ENCODE measurements around the gene USP44. TPM values are rescaled to one million over a fixed set of nuclear protein-coding genes. Genes with fewer than 3 reads are reported as not detected.

USP44 gene
- total RNA-seq, 2 donors from 2014 or later = 1.3 to 1.8 TPM

DNA sequence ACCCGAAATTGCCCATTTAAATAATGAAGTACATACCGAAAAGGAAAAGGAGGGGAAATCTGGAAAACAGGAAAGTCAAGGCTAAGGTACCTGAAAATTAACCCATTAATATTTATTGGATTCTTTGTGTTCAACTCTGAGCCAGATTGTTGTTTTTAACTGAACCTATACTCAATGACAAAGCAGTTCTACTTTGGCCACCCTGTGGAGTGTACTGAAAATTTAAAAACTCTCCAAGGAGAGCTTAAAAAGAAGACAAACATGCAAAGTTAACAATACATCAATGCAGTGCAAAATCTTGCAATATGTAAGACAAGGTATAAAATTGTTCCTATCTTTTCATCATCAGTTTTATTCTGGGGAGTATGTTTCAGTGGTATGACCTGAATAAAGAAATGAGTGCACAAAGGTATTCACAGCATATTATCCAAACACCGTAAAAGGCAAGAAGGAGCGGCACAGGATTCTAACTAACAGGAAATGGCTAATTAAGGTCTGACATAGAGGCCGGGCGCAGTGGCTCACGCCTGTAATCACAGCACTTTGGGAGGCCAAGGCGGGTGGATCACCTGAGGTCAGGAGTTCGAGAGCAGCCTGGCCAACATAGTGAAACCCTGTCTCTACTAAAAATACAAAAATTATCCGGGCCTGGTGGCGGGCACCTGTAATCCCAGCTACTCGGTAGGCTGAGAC is 1.7 kb downstream of the USP44 start:
- intact Hi-C loops (cut with DNase I) = no loop called here
- no peak for DNase-seq (ENCODE audit: low spot score)

DNA sequence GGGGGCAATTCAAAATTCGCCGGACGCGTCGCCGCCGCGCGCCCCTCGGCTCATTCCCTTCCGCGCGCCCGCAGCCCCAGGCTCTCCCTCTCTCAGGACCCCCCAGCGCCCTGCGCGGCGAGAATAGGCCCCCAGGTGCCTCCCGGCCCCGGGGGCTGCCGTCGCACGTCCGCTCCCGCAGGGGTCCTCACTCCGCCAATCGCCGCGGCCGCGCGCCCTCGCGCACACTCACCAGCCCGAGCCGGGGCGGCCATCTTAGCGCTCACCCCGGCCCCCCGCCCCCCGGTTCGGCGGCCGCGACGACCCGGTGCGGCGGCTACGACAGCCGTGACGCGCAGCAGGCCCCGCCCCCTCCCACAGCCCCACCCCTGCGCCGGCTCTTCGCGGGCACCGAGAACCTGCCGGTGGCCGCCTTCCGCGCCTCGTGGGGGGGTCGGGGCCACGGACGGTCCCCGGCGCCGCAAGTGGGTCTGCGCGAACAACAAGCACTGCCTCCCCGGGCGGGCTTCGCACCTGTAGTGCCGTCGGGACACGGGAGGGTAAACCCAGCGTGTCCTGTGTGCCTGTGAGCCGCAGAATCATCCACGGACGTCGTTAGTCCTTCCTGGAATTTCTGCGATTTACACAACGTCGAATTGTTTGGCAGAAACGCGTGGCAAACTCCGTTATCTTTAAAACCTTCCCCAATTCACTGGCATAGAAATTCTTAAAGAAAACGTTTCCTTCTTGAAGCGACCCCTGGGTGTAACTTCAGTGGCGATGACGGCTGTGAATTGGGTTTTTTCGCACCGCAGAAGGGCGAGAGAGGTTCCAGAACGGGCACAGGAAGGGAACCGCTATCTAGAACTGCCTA is 2.5 kb downstream of the USP44 start:
- intact Hi-C loops (cut with DNase I) = no loop called here
- peak; percentile 82 for DNase-seq (ENCODE audit: low spot score)

DNA sequence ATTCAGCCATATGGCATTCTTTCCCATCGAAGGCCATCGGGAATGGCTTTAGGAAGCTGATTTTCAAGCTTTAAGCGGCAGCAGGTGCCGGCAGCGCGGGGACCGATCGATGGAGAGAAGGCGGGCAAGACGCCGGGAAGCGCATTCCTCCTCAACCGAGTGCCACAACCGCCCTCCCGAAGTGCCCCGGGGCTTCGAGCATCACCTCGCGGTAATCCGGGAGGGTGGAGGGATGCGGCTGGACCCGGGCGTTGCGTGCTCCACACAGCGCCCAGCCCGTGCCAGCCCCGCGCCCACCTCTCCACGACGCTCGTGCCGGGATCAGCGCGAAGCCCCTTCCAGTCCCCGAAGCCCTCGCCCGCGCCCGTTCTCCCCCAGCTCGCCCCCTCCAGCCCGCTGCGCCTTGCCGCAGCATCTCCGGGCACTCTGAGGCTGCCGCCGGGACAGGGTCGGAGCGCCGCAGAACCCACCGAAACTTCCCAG is 3.2 kb downstream of the USP44 start:
- DNase-seq (ENCODE audit: low spot score) = no peak
- intact Hi-C loops (cut with DNase I) = no loop called here

DNA sequence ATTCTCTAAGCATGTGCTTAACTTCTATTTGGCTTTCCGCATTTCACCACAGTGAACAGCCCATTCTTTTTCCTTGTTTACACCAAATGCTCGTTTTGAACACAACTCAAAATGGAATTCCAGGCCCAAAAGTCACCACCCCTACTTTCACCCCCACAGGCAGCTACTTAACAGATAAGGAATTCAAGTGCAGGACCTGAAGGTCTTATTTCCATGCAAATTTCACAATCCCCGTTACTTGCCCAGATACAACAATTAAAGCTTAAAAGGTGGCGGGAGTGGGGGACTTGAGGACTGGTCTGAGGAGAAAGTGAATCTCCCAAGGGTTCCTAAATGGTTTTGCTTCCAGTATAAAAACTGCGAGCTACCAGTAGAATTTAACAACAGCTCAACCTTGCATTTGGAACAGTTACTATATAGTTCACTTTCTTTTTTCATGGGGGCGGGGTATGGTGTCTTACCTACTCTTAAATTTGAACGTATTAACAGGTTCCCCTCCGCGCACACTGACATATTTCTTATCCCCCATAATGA is 3.7 kb downstream of the USP44 start:
- intact Hi-C loops (cut with DNase I) = no loop called here

DNA sequence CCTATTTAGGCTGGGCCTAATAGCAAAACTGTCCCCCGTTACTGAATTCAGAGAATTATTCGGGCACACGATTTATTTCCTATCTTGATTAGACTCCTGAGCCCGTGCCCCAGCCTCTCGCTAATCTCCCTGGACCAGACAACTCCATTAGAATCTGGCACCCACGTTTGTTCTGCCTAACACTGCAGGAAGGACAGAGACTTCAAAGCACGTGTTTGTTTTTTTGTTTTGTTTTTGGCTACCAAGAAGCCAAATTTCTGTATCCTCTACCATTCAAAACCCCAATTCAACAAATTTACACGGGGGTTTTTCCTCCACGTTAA is 4.8 kb downstream of the USP44 start:
- intact Hi-C loops (cut with DNase I) = no loop called here
- DNase-seq (ENCODE audit: low spot score) = no peak

More for the DNA sequence above, 3.7 kb downstream of the USP44 start:
- DNase-seq (ENCODE audit: low spot score) = no peak

DNA sequence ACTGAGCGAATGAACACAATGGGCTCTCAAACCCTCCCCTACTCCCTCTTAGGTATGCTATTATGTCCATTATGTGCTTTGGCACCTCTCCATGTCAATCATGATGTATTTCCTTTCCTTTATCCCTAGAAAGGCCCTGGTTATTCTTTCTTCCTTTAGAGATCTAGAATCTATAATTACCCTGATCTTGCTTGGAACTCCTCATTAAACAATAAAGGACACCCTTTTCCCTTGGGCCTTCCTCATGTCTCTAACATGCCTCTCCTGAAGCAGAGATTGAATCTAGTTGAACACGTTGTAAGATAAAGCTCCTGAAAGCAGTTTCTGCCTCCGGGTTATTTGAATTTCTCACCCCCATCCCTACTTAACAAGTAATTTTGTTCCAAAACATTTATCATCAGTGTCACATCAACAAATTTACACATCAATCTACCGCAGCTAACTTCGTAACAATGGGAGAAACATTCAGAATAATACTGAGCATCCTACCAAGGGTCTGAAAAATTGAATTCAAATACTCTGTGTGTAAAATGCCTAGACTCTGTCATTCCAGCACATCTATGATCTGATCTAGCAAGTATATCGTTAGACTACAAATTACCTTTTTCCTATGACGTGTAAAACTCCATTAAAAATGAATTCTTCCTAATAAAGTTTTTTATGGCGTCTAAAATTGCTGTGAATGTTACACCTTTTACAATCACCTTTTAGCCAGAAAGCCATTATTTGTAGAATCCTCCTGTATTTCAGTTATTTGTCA is 5.4 kb downstream of the USP44 start:
- intact Hi-C loops (cut with DNase I) = no loop called here
- DNase-seq (ENCODE audit: low spot score) = no peak

DNA sequence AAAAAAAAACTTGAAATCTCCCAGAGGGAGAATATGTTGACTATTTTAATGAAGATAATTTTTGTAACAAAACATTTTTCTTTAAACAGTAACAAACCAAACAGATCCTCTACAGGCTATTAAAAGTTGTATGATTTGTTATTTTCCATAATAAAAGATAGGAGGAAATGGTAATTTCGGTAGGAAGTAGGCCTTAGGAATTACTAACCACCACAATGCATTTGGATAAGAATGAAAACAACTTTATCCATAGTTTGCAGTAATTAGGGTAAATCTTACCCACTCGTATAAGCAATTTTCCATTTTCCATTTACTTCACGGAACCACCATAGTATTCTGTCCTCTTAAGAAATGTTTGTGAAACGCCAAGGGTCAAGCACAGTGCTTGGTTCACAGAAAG is 6.0 kb downstream of the USP44 start:
- intact Hi-C loops (cut with DNase I) = no loop called here
- DNase-seq (ENCODE audit: low spot score) = no peak

DNA sequence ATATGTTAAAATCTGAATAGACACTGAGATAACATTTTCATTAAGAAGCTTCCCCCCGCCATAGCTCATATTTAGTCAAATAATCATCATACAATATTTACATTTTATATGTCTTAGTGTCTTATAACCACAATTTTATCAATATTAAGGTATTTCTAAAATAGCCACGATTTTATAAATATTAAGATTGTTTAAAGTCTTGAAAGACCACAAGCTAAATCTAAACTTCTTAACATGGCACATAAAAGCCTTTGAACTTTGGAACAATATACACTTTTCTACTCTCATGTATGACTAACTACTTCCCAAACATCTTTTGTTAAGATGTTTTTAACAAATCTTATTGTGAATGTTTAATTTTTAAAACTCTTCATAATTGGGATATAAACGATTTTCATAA is 6.5 kb downstream of the USP44 start:
- no peak for DNase-seq (ENCODE audit: low spot score)
- intact Hi-C loops (cut with DNase I) = no loop called here

DNA sequence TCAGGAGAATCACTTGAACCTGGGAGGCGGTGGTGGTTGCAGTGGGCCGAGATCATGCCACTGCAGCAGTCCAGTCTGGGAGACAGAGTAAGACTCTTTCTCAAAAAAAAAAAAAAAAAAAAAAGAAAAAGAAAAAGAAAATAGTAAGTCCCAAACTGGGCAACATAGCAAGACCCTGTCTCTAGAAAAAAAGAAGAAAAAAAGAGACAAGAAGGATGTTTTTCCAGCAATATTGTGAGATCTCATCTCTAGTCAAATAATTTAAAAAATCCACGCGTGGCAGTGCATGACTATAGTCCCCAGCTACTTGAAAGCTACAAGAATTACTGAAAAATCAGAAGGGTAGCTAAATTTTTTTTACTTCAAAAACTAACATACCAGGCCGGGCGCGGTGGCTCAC is 8.0 kb downstream of the USP44 start:
- intact Hi-C loops (cut with DNase I) = no loop called here
- DNase-seq (ENCODE audit: low spot score) = no peak

DNA sequence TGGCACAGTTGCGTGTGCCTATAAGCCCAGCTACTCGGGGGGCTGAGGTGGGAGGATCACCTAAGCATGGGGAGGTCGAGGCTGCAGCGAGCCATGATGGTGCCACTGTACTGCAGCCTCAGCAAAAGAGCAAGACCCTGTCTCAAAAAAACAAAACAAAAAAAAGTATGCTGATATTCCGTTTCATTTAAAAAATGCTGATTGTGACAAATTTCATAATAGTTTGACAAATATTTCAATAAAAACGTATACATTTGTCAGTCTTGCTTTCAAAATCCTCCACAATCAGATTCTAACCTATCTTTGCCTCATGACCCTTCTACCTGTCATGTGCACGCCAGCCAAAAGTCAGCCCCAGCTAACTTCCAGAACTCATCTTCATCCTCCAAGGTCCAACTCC is 9.8 kb downstream of the USP44 start:
- intact Hi-C loops (cut with DNase I) = no loop called here
- DNase-seq (ENCODE audit: low spot score) = no peak

DNA sequence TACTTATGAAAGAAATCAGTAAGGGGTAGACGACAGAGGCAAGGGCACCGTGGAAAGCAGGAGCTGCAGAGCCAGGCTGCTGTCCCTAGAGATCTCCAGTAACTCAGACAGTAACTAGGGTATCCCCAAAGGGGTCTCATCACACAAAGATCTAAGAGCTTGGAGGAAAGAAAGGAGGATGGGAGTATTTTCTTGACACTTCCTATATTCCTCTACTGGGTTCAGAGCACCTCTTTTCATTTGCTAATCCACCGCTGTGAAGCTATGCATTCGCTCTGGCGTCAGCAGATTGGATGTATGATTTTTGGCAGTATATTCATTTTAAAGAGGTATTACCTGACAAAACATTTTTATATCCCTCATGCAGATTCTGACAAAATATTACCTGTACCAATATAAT is 12.6 kb downstream of the USP44 start:
- intact Hi-C loops (cut with DNase I) = loop anchor here in 1 of 2 donors (10.0 kb wide), 1 partner anchor 424 kb away; no protein-coding TSS in a partner anchor
- no peak for DNase-seq (ENCODE audit: low spot score)

DNA sequence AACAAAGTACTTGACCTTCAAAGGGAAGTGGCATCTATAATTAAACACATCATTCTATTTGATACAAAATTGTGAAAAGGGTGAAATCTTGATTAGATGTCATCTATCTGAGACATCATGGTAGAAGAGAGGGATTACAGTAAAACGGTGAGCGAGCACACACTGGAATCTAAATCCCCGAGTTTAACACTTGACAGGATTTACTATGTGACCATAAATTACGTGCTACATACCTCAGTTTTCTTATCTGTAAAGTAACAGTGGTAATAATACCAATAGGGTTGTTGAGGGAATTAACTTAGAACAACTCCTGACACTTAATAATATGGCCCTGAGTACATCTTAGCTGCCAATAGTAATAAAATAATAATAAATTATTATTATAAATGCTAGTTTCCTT is 13.3 kb downstream of the USP44 start:
- intact Hi-C loops (cut with DNase I) = loop anchor here in 1 of 2 donors (10.0 kb wide), 1 partner anchor 423 kb away; no protein-coding TSS in a partner anchor
- DNase-seq (ENCODE audit: low spot score) = no peak

DNA sequence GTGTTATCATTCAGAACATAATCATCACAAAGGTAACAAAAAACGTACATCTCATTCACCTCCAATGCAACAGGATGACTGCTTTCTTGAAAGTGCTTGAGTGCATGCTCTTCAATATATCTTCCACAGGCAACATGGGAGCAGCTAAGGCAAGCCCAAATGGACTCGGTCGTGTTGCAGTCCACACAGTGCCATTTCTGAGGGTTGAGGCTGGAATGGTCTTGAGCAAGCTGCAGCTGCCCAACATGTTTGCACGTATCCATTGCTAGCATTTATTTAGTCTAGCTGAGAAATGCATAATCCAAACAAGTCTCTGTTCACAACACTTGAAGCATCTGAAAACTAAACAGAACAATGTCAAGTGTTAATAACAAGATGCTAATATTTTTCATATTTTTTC is 17.3 kb downstream of the USP44 start:
- intact Hi-C loops (cut with DNase I) = loop anchor here in 1 of 2 donors (10.0 kb wide), 1 partner anchor 419 kb away; no protein-coding TSS in a partner anchor
- no peak for DNase-seq (ENCODE audit: low spot score)

DNA sequence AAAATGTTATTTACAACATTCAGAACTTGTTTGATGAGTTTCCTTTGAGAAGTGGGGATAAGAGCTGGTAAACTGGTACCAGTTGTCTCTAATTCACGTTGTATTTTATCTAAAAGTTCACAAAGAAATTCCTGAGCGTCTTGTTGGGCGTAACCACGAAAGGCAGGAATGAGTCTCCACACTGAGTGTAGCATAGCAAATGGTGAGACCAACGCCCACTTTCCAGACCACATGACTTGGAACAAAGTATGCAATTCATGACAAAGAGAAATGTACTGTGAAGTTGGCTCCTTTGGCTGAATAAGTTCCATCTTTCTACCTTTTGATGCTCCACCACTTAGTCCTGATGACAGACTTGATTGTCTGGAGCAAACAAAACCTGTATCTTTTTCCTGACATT is 18.4 kb downstream of the USP44 start:
- no peak for DNase-seq (ENCODE audit: low spot score)
- intact Hi-C loops (cut with DNase I) = loop anchor here in 1 of 2 donors (10.0 kb wide), 1 partner anchor 418 kb away; no protein-coding TSS in a partner anchor

DNA sequence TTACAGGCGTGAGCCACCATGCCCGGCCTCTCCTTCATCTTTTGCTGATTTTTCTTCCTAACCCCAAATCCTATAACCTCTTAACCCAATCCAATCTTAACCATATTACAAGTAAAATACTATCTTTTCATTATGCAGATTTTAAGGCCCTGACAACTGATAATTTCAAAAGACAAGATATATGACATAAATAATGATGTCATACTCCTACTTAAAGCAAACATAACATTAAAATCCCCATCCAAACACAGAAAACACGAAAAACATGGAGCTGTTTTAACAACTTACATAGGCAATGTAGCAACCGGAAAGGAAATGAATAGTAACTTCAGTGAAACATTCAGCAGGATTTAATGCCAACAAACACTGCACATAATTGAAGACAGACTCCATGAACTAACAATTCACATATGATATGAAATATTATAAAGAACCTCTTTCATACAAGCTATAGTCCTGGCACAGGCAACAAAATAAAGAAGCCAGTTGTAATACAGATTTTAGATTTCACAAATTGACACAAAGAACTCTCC is 21.5 kb downstream of the USP44 start:
- intact Hi-C loops (cut with DNase I) = loop anchor here (10.0 kb wide), 1 partner anchor 415 kb away; no protein-coding TSS in a partner anchor
- no peak for DNase-seq (ENCODE audit: low spot score)

DNA sequence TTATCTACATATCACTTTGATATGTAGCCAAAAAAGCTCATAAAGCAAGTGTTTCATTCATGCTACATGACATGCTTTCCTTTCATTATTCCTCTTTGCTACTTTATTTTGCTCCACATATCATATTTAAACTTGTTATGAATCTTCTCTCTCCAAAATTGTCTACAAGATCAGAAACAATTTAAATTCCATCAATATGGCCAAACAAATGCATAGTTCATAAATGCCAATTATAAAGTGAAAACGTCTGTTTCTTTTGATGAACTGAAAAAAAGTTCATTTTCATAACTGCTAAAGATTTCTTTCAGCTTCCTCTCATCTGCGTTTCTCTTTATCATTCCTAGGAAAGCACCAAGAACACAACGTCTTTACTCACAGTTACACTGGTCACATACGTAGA is 22.8 kb downstream of the USP44 start:
- intact Hi-C loops (cut with DNase I) = loop anchor here in 1 of 2 donors (10.0 kb wide), 1 partner anchor 414 kb away; no protein-coding TSS in a partner anchor
- DNase-seq (ENCODE audit: low spot score) = no peak

DNA sequence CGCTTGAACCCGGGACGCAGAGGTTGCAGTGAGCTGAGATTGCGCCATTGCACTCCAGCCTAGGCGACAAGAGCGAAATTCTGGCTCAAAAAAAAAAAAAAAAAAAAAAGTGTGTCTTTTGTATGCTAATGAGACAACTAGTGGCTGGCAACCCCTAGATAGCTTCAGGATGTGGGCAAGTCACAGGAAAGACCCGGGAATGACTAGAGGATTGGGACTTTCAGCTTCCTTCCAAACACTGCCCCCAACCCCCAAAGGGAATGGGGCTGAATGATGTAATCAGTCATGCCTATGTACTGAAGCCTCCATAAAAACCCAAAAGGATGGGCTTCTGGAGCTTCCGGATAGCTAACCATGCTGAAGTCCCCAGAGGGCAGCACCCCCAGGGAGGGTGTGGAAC is 28.6 kb downstream of the USP44 start:
- intact Hi-C loops (cut with DNase I) = loop anchor here in 1 of 2 donors (10.0 kb wide), 1 partner anchor 408 kb away; no protein-coding TSS in a partner anchor
- DNase-seq (ENCODE audit: low spot score) = no peak

DNA sequence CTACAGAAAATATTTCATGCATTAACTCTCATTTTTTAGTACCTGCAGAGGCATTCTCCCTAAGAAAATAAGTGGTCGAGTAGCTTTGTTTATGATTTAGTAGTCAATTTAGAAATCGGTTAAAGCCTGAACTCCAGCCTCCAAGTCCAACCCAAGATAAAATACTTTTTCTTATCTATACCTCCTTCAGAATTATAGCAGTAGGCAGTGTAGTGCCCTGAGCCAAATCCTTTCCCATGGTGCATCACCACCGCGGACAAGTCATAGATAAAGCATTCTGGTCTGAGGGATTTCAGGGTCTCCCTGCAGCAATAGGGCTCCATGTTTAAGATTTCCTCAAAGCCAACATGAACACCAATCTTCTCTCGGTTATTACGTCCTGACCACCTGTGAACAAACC is 30.5 kb downstream of the USP44 start:
- intact Hi-C loops (cut with DNase I) = loop anchor here in 1 of 2 donors (10.0 kb wide), 1 partner anchor 406 kb away; no protein-coding TSS in a partner anchor
- DNase-seq (ENCODE audit: low spot score) = no peak

DNA sequence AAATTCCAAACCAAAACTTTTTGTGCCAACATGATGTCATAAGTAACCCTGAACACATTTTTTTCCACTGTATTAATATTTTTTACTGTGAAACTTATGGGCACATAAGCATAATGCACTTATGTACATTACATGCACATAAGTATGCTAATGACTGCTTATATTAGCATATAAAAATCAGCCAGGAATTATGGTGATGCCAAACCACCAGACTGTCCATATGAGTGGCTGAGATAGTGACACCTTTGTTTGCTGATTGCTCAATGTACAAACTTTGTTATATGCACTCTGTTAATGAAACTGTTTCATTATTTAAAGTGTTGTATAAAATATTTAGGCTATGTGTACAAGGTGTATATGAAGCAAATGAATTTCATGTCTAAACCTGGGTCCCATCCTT is 32.3 kb downstream of the USP44 start:
- intact Hi-C loops (cut with DNase I) = no loop called here
- no peak for DNase-seq (ENCODE audit: low spot score)
